Spinal cord (tissue), 10 donors: ENCODE measurements around the gene CNTN2. TPM values are rescaled to one million over a fixed set of nuclear protein-coding genes. Genes with fewer than 3 reads are reported as not detected.

ENCODE experiments used
- DNase-seq, 6 donors: peaks; one replicate each; pipeline versions ENCODE4 v3.0.0 to v3.0.0-alpha.2; 2013 to 2015; ENCODE audit warnings: low spot score in 6 of 6, low read depth in 4 of 6
- H3K27ac ChIP-seq: one replicate; pipeline ENCODE4 v1.5.1; 2013; ENCODE audit warnings: low read depth, low read length, control low read depth
- H3K27me3 ChIP-seq: one replicate; pipeline ENCODE4 v1.6.1; 2013; ENCODE audit warnings: low read length; ENCODE audit not compliant: control insufficient read depth, insufficient read depth
- H3K36me3 ChIP-seq: one replicate; pipeline ENCODE4 v1.6.1; 2013; ENCODE audit warnings: low read length; ENCODE audit not compliant: control insufficient read depth, insufficient read depth
- H3K4me1 ChIP-seq: one replicate; pipeline ENCODE4 v1.6.1; 2013; ENCODE audit warnings: low read length; ENCODE audit not compliant: control insufficient read depth, insufficient read depth
- H3K4me3 ChIP-seq: one replicate; pipeline ENCODE4 v1.5.1; 2013; ENCODE audit warnings: low read depth, low read length, control low read depth
- H3K9me3 ChIP-seq: one replicate; pipeline ENCODE4 v1.6.1; 2013; ENCODE audit warnings: low read length; ENCODE audit not compliant: control insufficient read depth, insufficient read depth
- WGBS: methylation state at CpG from one replicate; pipeline ENCODE4 v1.1.5; 2013; ENCODE audit warnings: missing lambda C conversion rate; ENCODE audit not compliant: insufficient coverage; 5-methylcytosine and 5-hydroxymethylcytosine counted together
- long read RNA-seq, 4 donors: transcript quantifications; one replicate each; lab custom pipeline, GENCODE V29; 2026
- polyA plus RNA-seq, 2 donors: library from polyadenylated mRNA; unstranded; fragments of 120-200 nt; gene quantifications; one replicate each; pipeline ENCODE4 v1.2.1, GENCODE V29; 2013; ENCODE audit not compliant: insufficient read length in 2 of 2
- total RNA-seq, 2 donors: library from RNA; depleted of rRNA in 1 of 2; stranded (reverse); fragments of 120-200 nt in 1 of 2; fragments of >200 nt in 1 of 2; gene quantifications; one replicate each; pipeline versions ENCODE4 v1.2.3 to v1.2.4, GENCODE V29; 2013 to 2014
- donor health status: healthy.

Gene CNTN2
- total RNA-seq: 10 to 100 TPM; 16.1 to 48.3 TPM
- 10 to 100 TPM; 37.7 to 44.8 TPM for polyA plus RNA-seq
- long read RNA-seq, donor 1, full-length matches to known transcripts: 3 of 9 reads
- long read RNA-seq, donor 1, partial matches to known transcripts: 6 of 9 reads
- long read RNA-seq, donor 1, other reads (novel, unspliced or antisense): 0 of 9 reads
- long read RNA-seq, donor 2, partial matches to known transcripts: 0 of 3 reads
- long read RNA-seq, donor 2, other reads (novel, unspliced or antisense): 0 of 3 reads
- long read RNA-seq, donor 3, full-length matches to known transcripts: 11 of 20 reads
- long read RNA-seq, donor 3, partial matches to known transcripts: 9 of 20 reads
- long read RNA-seq, donor 3, other reads (novel, unspliced or antisense): 0 of 20 reads
- long read RNA-seq, donor 4: 0 reads

GRCh38 chr1:205042911-205043806, at the start of gene CNTN2:
CNTN2 (plus strand) TSS chr1:205043212; CDS start chr1:205053186, 9,974 bp downstream.
- peak in 5 of 6 donors; percentile 28 to 94 (median 61) for DNase-seq
- peaks cover 55% of the 10 kb centered on the region for H3K4me1 ChIP-seq
- H3K4me3 ChIP-seq: peak within 1 kb of the TSS; percentile 36
- H3K27me3 ChIP-seq: peaks cover 10% of the 10 kb centered on the region
- peak within 1 kb of the TSS; percentile 10 for H3K27ac ChIP-seq
- 5% methylated on average over 42 of the region's 53 CpGs for WGBS
- no peaks in the 10 kb centered on the region for H3K9me3 ChIP-seq
- H3K36me3 ChIP-seq: no peaks in the 10 kb centered on the region

- H3K4me1 ChIP-seq: peaks cover 50% of the 10 kb centered on the region
- DNase-seq: no peak
- no peaks in the 10 kb centered on the region for H3K27me3 ChIP-seq
- H3K27ac ChIP-seq: no peak overlapping the region
- H3K9me3 ChIP-seq: no peaks in the 10 kb centered on the region
- 88% methylated on average over 8 of the region's 10 CpGs for WGBS
- peaks cover 74% of the 10 kb centered on the region for H3K36me3 ChIP-seq
- no peak overlapping the region for H3K4me3 ChIP-seq
These were observed 48.7 kb upstream of the CNTN2 start for GRCh38 chr1:204994086-204994862.

- Histone ChIP-seq H3K36me3 (peaks cover 70% of the 10 kb centered on the region), H3K9me3 (no peaks in the 10 kb centered on the region), H3K4me1 (peaks cover 30% of the 10 kb centered on the region), H3K27me3 (no peaks in the 10 kb centered on the region), H3K4me3 (no peak overlapping the region), H3K27ac (no peak overlapping the region)
- DNase-seq: no peak
- WGBS: 91% methylated on average over 22 of the region's 22 CpGs
These were observed 46.0 kb upstream of the CNTN2 start for GRCh38 chr1:204996981-204997380.

GRCh38 chr1:204997591-204998355, 45.2 kb upstream of the CNTN2 start:
- H3K4me1 ChIP-seq: peaks cover 23% of the 10 kb centered on the region
- no peak overlapping the region for H3K27ac ChIP-seq
- peaks cover 68% of the 10 kb centered on the region for H3K36me3 ChIP-seq
- no peaks in the 10 kb centered on the region for H3K9me3 ChIP-seq
- no peak for DNase-seq
- WGBS: 69% methylated on average over 14 of the region's 16 CpGs
- no peak overlapping the region for H3K4me3 ChIP-seq
- no peaks in the 10 kb centered on the region for H3K27me3 ChIP-seq

GRCh38 chr1:205001162-205001561, 41.9 kb upstream of the CNTN2 start:
- Histone ChIP-seq H3K36me3 (peaks cover 60% of the 10 kb centered on the region), H3K27me3 (no peaks in the 10 kb centered on the region), H3K4me3 (no peak overlapping the region), H3K9me3 (no peaks in the 10 kb centered on the region), H3K4me1 (peaks cover 16% of the 10 kb centered on the region), H3K27ac (no peak overlapping the region)
- 78% methylated on average over 14 of the region's 14 CpGs for WGBS
- DNase-seq: peak in 1 of 6 donors; percentile 82

- 55% methylated on average over 6 of the region's 7 CpGs for WGBS
- peaks cover 6% of the 10 kb centered on the region for H3K4me1 ChIP-seq
- H3K27ac ChIP-seq: no peak overlapping the region
- no peak overlapping the region for H3K4me3 ChIP-seq
- DNase-seq: peak in 1 of 6 donors; percentile 58
- H3K36me3 ChIP-seq: peaks cover 49% of the 10 kb centered on the region
- no peaks in the 10 kb centered on the region for H3K27me3 ChIP-seq
- H3K9me3 ChIP-seq: no peaks in the 10 kb centered on the region
These were observed 40.3 kb upstream of the CNTN2 start for GRCh38 chr1:205002705-205003104.

- H3K36me3 ChIP-seq: peaks cover 47% of the 10 kb centered on the region
- WGBS: 51% methylated on average over 10 of the region's 10 CpGs
- no peaks in the 10 kb centered on the region for H3K9me3 ChIP-seq
- no peak overlapping the region for H3K4me3 ChIP-seq
- H3K27me3 ChIP-seq: no peaks in the 10 kb centered on the region
- no peak overlapping the region for H3K27ac ChIP-seq
- peaks cover 3% of the 10 kb centered on the region for H3K4me1 ChIP-seq
- DNase-seq: no peak
These were observed 39.5 kb upstream of the CNTN2 start for GRCh38 chr1:205003358-205004131.

GRCh38 chr1:205004351-205004750, 38.7 kb upstream of the CNTN2 start:
- Histone ChIP-seq H3K9me3 (no peaks in the 10 kb centered on the region), H3K4me3 (no peak overlapping the region), H3K27me3 (no peaks in the 10 kb centered on the region), H3K27ac (no peak overlapping the region), H3K36me3 (peaks cover 53% of the 10 kb centered on the region), H3K4me1 (peaks cover 3% of the 10 kb centered on the region)
- DNase-seq: no peak
- WGBS: 80% methylated on average over 2 of the region's 3 CpGs
